DOHH2 (cell line): ENCODE measurements around the gene FBXW4.

Source experiments
- EZH2phosphoT487 ChIP-seq: fragments of 200-600 bp; sonication (generic); IDR thresholded peaks from 2 replicates; pipeline ENCODE4 v1.6.1; 2017; ENCODE audit warnings: borderline replicate concordance, mild to moderate bottlenecking, antibody characterized with exemption, low read length, moderate library complexity, mixed read lengths
- TF ChIP-seq, protein P1 (sequence below): fragments of 200-600 bp; sonication (generic); IDR thresholded peaks from one replicate; pipeline ENCODE4 v1.5.1; 2014; ENCODE audit warnings: antibody characterized with exemption, mild to moderate bottlenecking, low read depth, low read length; ENCODE audit not compliant: poor library complexity, severe bottlenecking

DNA sequence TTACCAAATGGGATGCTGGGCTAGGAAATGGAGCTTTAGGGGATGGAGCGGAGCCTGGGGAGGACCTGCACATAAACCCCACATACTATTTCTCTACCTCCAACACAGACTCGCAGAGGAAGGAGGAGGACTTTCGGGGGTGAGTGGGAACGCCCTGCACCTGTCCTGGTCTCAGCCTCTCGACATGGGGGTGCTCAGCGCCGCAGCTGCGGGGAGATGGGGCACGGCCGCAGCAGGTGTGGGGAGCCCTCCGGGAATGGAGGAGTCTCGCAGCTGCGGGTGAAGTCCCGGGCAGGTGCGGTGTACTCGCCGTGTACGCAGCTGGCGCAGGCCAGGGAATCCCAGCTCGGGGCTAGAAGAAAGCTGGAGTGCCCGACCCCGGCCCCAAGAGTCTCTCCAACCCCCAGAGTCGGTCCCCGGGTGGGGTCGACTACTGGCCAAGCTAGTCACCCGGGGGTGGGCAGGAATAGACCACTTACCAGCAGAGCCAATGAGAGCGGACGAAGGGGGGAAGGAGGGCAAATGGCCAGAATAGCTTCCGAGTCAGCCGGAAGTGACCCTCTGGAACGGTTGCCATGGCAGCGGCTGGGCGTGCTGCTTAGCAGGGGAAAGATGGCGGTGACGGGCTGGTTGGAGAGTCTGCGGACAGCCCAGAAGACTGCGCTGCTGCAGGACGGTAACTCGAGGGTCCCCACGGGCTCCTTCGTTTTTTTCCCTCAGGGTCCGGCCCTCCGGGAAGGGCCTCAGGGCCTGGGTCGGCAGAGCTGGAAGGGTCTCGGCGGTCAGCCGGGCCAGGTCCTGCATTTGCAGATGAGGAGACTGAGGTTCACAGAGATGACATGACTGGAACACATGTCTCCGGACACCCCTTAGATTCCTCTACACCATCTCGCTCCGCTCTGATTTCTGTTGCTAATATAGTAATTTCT, 107.0 kb downstream of the FBXW4 start, which contains the start of the genes DPCD and POLL:
- TF ChIP-seq, protein P1, sequence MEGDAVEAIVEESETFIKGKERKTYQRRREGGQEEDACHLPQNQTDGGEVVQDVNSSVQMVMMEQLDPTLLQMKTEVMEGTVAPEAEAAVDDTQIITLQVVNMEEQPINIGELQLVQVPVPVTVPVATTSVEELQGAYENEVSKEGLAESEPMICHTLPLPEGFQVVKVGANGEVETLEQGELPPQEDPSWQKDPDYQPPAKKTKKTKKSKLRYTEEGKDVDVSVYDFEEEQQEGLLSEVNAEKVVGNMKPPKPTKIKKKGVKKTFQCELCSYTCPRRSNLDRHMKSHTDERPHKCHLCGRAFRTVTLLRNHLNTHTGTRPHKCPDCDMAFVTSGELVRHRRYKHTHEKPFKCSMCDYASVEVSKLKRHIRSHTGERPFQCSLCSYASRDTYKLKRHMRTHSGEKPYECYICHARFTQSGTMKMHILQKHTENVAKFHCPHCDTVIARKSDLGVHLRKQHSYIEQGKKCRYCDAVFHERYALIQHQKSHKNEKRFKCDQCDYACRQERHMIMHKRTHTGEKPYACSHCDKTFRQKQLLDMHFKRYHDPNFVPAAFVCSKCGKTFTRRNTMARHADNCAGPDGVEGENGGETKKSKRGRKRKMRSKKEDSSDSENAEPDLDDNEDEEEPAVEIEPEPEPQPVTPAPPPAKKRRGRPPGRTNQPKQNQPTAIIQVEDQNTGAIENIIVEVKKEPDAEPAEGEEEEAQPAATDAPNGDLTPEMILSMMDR, result no peak
- TF ChIP-seq EZH2phosphoT487, result no peak
